ENCODE measurements around the gene KLK4. TPM values are rescaled to one million over a fixed set of nuclear protein-coding genes. Genes with fewer than 3 reads are reported as not detected.
"Not testable (repeated sequence)": the region's sequence is repeated elsewhere in the genome, so short reads cannot be mapped to it uniquely, and the experiment has no call there.

Gene KLK4
- total RNA-seq, 1 donor from 2014 or later = not detected

DNA sequence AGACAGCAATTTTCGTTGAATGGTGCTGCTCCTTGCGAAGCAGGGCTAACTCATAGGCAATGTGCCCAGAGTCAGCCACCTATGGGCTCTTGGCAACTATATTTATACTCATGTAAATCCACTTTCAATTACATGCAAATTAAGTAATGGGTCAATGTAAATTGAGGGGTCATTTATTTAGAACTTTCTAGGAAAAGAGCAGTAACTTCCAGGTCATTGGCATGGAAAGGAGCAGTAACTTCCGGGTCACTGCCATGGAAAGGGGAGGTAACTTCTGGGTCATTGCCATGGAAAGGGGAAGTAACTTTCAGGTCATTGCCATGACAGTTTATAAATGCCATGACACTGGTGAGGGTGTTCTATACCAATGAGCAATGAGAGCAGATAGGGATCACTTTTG, 11.6 kb downstream of the KLK4 start:
- no peaks in the 10 kb centered on the region for H3K9me3 ChIP-seq (ENCODE audit: control insufficient read depth in 3 of 3, low read length in 3 of 3)
- no peak overlapping the region for H3K9ac ChIP-seq (ENCODE audit: low read depth in 1 of 3, low read length in 3 of 3)
- H3K4me1 ChIP-seq (ENCODE audit: control insufficient read depth in 3 of 3, insufficient read depth in 3 of 3, low read length in 3 of 3) = no peaks in the 10 kb centered on the region
- H3K27me3 ChIP-seq (ENCODE audit: control insufficient read depth in 3 of 3, insufficient read depth in 3 of 3, low read length in 3 of 3) = peaks cover 0 to 3% (median 0%) of the 10 kb centered on the region in 3 donors
- no peak overlapping the region for H3K27ac ChIP-seq (ENCODE audit: low read depth, low read length)
- H3K36me3 ChIP-seq (ENCODE audit: control insufficient read depth in 3 of 3, insufficient read depth in 3 of 3, low read length in 3 of 3) = no peaks in the 10 kb centered on the region
- no peak overlapping the region for H3K4me3 ChIP-seq (ENCODE audit: low read length in 3 of 3)

DNA sequence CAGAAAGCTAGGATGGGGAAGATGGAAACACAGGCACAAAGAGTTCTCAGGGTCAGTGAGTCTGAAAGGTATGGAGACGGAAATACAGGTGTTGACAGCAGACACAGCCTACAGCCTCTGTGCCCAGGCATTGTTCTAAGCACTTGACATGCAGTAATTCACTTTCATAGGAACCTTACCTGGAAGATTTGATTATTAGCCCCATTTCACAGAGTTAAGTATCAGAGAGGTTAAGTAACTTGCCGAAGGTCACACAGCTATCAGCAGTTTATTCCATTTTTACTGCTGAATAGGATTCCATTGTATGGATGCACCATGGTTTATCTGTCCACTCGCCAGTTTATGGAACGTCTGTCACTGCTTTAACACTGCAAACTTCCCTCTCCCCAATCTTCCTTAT, 13.2 kb downstream of the KLK4 start:
- H3K4me1 ChIP-seq (ENCODE audit: control insufficient read depth in 3 of 3, insufficient read depth in 3 of 3, low read length in 3 of 3) = no peaks in the 10 kb centered on the region
- peaks cover 0 to 3% (median 3%) of the 10 kb centered on the region in 3 donors for H3K27me3 ChIP-seq (ENCODE audit: control insufficient read depth in 3 of 3, insufficient read depth in 3 of 3, low read length in 3 of 3)
- no peak overlapping the region for H3K9ac ChIP-seq (ENCODE audit: low read depth in 1 of 3, low read length in 3 of 3)
- H3K36me3 ChIP-seq (ENCODE audit: control insufficient read depth in 3 of 3, insufficient read depth in 3 of 3, low read length in 3 of 3) = no peaks in the 10 kb centered on the region
- H3K27ac ChIP-seq (ENCODE audit: low read depth, low read length) = no peak overlapping the region
- H3K9me3 ChIP-seq (ENCODE audit: control insufficient read depth in 3 of 3, low read length in 3 of 3) = no peaks in the 10 kb centered on the region
- no peak overlapping the region for H3K4me3 ChIP-seq (ENCODE audit: low read length in 3 of 3)

DNA sequence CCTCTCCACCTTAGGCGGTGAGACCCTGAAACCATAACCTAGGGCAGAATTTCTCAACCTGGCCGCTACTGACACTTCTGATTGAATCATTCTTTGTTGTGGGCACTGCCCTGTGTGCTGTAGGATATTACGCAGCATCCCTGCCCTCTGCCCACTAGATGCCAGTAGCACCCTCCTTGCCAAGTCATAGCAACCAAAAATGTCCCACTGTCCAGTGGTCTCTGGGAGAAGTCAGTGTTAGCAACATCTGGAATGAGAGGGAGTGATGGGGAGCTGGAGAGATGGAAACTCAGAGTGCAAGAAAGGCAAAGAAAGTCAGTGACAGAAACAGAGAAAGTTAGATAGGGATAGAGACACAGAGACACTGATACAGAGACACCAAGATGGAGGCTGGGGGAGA, 13.6 kb downstream of the KLK4 start:
- no peaks in the 10 kb centered on the region for H3K4me1 ChIP-seq (ENCODE audit: control insufficient read depth in 3 of 3, insufficient read depth in 3 of 3, low read length in 3 of 3)
- H3K27ac ChIP-seq (ENCODE audit: low read depth, low read length) = no peak overlapping the region
- H3K27me3 ChIP-seq (ENCODE audit: control insufficient read depth in 3 of 3, insufficient read depth in 3 of 3, low read length in 3 of 3) = peaks cover 0 to 3% (median 3%) of the 10 kb centered on the region in 3 donors
- H3K9me3 ChIP-seq (ENCODE audit: control insufficient read depth in 3 of 3, low read length in 3 of 3) = no peaks in the 10 kb centered on the region
- no peak overlapping the region for H3K4me3 ChIP-seq (ENCODE audit: low read length in 3 of 3)
- no peaks in the 10 kb centered on the region for H3K36me3 ChIP-seq (ENCODE audit: control insufficient read depth in 3 of 3, insufficient read depth in 3 of 3, low read length in 3 of 3)
- H3K9ac ChIP-seq (ENCODE audit: low read depth in 1 of 3, low read length in 3 of 3) = no peak overlapping the region

DNA sequence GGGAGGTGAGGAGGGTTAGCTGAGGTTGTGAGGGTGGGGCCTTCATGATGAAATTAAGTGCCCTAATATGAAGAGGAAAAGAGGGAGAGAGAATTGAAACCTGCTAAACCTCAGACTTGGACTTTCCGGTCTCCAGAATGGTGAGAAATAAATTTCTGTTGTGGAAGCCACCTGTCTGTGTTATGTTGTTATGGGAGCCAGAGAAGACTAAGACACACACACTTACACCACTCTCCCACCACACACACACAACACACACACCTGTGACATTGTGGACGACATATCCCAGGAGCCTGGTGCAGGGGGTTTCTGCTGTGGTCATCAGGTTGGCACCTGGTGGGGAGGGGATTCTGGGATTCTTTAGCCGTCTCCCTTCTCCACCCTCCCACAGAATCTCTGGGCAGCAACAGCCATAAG, 14.0 kb downstream of the KLK4 start:
- Histone ChIP-seq H3K4me1 (ENCODE audit: control insufficient read depth in 3 of 3, insufficient read depth in 3 of 3, low read length in 3 of 3) (no peaks in the 10 kb centered on the region), H3K27me3 (ENCODE audit: control insufficient read depth in 3 of 3, insufficient read depth in 3 of 3, low read length in 3 of 3) (peaks cover 0 to 3% (median 3%) of the 10 kb centered on the region in 3 donors), H3K27ac (ENCODE audit: low read depth, low read length) (no peak overlapping the region), H3K4me3 (ENCODE audit: low read length in 3 of 3) (no peak overlapping the region), H3K9me3 (ENCODE audit: control insufficient read depth in 3 of 3, low read length in 3 of 3) (no peaks in the 10 kb centered on the region), H3K36me3 (ENCODE audit: control insufficient read depth in 3 of 3, insufficient read depth in 3 of 3, low read length in 3 of 3) (no peaks in the 10 kb centered on the region), H3K9ac (ENCODE audit: low read depth in 1 of 3, low read length in 3 of 3) (no peak overlapping the region)

DNA sequence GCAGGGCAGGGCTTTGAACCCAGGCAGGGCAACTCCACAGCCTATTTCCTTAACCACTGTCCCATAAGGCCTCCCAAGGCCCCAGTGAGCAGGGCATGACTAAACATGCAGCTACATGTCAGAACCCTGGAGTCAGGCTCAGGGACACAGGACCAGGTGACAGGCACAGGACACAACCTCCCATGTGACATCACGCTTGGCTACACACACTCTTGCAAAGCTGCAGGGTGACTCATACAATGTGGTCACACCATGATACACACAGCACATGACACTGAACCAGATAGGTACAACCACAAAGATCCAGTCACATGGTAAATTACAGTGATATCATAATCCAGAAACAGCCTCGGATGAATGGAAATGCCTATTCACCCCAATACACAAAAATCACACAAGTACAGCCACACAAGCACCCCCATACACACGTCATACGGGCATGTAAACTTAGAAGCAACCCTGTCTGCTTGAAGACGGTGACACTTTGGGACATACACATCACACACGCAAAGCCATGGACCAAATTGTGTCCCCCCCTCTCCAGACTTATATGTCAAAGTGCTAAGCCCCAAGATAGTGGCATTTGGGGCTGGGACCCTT, 14.5 kb downstream of the KLK4 start:
- Histone ChIP-seq H3K27ac (ENCODE audit: low read depth, low read length) (no peak overlapping the region), H3K4me1 (ENCODE audit: control insufficient read depth in 3 of 3, insufficient read depth in 3 of 3, low read length in 3 of 3) (no peaks in the 10 kb centered on the region), H3K27me3 (ENCODE audit: control insufficient read depth in 3 of 3, insufficient read depth in 3 of 3, low read length in 3 of 3) (peaks cover 0 to 3% (median 3%) of the 10 kb centered on the region in 3 donors), H3K9me3 (ENCODE audit: control insufficient read depth in 3 of 3, low read length in 3 of 3) (no peaks in the 10 kb centered on the region), H3K4me3 (ENCODE audit: low read length in 3 of 3) (no peak overlapping the region), H3K36me3 (ENCODE audit: control insufficient read depth in 3 of 3, insufficient read depth in 3 of 3, low read length in 3 of 3) (no peaks in the 10 kb centered on the region), H3K9ac (ENCODE audit: low read depth in 1 of 3, low read length in 3 of 3) (no peak overlapping the region)

DNA sequence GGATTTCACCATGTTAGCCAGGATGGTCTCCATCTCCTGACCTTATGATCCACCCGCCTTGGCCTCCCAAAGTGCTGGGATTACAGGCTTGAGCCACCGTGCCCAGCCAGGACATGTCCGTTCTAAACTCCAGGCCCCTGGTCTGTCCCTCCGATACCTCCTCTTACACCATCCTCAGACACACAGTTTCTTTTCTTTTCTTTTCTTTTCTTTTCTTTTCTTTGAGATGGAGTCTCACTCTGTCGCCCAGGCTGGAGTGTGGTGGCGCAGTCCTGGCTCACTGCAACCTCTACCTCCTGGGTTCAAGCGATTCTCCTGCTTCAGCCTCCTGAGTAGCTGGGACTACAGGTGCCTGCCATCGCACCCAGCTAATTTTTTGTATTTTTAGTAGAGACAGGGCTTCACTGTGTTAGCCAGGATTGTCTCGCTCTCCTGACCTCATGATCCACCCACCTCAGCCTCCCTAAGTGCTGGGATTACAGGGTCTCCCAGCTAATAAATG, 15.1 kb downstream of the KLK4 start:
- not testable (repeated sequence) for H3K4me3 ChIP-seq (ENCODE audit: low read length in 3 of 3); H3K9ac ChIP-seq (ENCODE audit: low read depth in 1 of 3, low read length in 3 of 3); H3K4me1 ChIP-seq (ENCODE audit: control insufficient read depth in 3 of 3, insufficient read depth in 3 of 3, low read length in 3 of 3); H3K9me3 ChIP-seq (ENCODE audit: control insufficient read depth in 3 of 3, low read length in 3 of 3); H3K27me3 ChIP-seq (ENCODE audit: control insufficient read depth in 3 of 3, insufficient read depth in 3 of 3, low read length in 3 of 3); H3K36me3 ChIP-seq (ENCODE audit: control insufficient read depth in 3 of 3, insufficient read depth in 3 of 3, low read length in 3 of 3); H3K27ac ChIP-seq (ENCODE audit: low read depth, low read length)

DNA sequence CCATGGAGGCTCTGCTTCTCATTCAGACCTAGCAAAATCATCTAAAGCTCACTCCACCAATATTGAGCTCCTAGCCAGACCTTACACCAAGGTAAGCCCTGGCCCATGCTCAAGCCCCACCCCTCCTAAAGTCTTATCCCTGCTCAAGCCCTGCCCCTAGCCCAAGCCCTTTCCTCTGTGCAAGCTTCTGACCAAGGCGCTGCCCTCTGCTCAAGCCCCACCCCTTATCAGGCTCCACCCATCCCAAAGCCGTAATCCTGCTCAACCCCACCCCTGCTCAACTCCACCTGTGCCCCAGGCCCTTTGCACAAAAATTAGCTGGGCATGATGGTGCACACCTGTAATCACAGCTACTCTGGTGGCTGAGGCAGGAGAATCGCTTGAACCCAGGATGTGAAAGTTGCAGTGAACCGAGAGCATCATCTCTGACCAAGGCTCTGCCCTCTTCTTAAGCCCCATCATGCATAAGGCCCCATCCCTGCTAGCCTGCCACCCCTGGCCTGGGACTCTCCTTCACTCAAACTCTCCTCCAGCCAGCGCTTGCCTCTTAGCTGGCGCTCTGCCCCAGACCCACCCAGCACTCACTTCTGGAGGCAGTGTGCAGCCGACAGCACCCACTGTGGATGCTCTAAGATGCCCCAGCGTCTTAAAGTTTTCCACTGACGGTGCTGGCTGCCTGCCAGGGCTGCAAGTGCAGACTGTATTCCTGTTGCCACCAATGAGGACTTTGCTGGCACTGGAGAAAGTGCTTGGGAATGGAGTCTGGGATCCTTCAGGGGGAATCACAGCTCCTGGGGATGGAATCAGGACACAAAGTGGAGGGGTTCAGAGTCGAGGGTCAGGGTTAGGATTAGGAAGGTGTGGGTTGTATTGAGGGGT, 16.5 kb downstream of the KLK4 start:
- H3K27me3 ChIP-seq (ENCODE audit: control insufficient read depth in 3 of 3, insufficient read depth in 3 of 3, low read length in 3 of 3) = peaks cover 0 to 3% (median 0%) of the 10 kb centered on the region in 3 donors
- no peaks in the 10 kb centered on the region for H3K36me3 ChIP-seq (ENCODE audit: control insufficient read depth in 3 of 3, insufficient read depth in 3 of 3, low read length in 3 of 3)
- H3K9ac ChIP-seq (ENCODE audit: low read depth in 1 of 3, low read length in 3 of 3) = no peak overlapping the region

DNA sequence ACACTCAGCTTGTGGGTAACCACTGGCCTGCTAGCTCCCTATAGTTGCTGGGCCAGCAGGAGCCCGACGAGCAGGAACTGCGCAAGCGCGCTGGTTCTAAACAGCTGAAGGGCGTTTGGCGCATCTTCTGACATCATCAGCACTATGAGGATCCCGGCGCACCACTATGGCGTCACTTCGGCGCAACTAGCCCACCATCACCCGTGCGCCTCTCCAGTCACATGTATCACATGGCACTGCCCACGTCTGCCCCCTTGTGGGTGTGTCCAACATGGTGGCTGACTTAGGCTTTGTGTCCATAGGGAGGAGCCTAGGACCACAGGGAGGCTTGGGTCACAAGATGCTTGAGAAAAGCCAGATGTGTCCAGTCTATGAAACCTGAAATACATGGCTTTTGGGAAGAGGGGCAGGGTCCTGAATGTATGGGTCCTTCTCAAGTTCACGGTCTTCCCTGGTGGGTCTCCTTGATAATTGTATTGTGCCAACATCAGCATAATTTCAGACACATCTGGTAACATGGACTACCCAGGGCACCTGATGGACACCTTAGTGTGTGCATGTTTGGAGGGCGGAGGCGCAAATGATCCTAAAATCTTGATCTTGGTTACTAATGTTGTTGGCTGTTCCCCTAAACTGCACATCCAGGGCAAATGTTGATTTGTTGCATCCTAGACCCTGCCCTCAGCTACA, 18.0 kb downstream of the KLK4 start:
- no peak overlapping the region for H3K27ac ChIP-seq (ENCODE audit: low read depth, low read length)
- no peaks in the 10 kb centered on the region for H3K9me3 ChIP-seq (ENCODE audit: control insufficient read depth in 3 of 3, low read length in 3 of 3)
- no peak overlapping the region for H3K9ac ChIP-seq (ENCODE audit: low read depth in 1 of 3, low read length in 3 of 3)
- no peaks in the 10 kb centered on the region for H3K36me3 ChIP-seq (ENCODE audit: control insufficient read depth in 3 of 3, insufficient read depth in 3 of 3, low read length in 3 of 3)
- H3K27me3 ChIP-seq (ENCODE audit: control insufficient read depth in 3 of 3, insufficient read depth in 3 of 3, low read length in 3 of 3) = peaks cover 0 to 3% (median 0%) of the 10 kb centered on the region in 3 donors
- H3K4me1 ChIP-seq (ENCODE audit: control insufficient read depth in 3 of 3, insufficient read depth in 3 of 3, low read length in 3 of 3) = peaks cover 0 to 2% (median 0%) of the 10 kb centered on the region in 3 donors
- H3K4me3 ChIP-seq (ENCODE audit: low read length in 3 of 3) = no peak overlapping the region

More for the DNA sequence above, 16.5 kb downstream of the KLK4 start:
- Histone ChIP-seq H3K4me1 (ENCODE audit: control insufficient read depth in 3 of 3, insufficient read depth in 3 of 3, low read length in 3 of 3) (peaks cover 0 to 2% (median 0%) of the 10 kb centered on the region in 3 donors), H3K9me3 (ENCODE audit: control insufficient read depth in 3 of 3, low read length in 3 of 3) (no peaks in the 10 kb centered on the region), H3K4me3 (ENCODE audit: low read length in 3 of 3) (no peak overlapping the region), H3K27ac (ENCODE audit: low read depth, low read length) (no peak overlapping the region)

DNA sequence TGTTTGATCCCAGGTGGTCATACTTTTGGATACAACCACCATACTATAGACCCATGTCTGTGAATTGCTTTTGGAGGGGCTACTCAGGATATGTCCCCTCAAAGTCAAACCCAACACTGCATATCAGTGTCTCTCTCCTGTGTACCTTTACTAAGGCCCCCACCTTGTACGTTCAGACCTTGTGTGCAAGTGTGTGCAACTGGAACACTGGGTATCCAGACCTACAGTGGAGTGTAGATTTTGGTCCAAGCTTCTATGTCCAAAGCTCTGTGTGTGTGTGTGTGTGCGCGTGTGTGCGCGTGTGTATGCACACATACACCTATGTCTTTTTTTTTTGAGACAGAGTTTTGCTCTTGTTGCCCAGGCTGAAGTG, 20.0 kb downstream of the KLK4 start:
- Histone ChIP-seq H3K9ac (ENCODE audit: low read depth in 1 of 3, low read length in 3 of 3) (no peak overlapping the region), H3K27ac (ENCODE audit: low read depth, low read length) (no peak overlapping the region), H3K4me3 (ENCODE audit: low read length in 3 of 3) (no peak overlapping the region), H3K9me3 (ENCODE audit: control insufficient read depth in 3 of 3, low read length in 3 of 3) (no peaks in the 10 kb centered on the region), H3K27me3 (ENCODE audit: control insufficient read depth in 3 of 3, insufficient read depth in 3 of 3, low read length in 3 of 3) (peaks cover 0 to 11% (median 6%) of the 10 kb centered on the region in 3 donors), H3K4me1 (ENCODE audit: control insufficient read depth in 3 of 3, insufficient read depth in 3 of 3, low read length in 3 of 3) (peaks cover 0 to 2% (median 0%) of the 10 kb centered on the region in 3 donors), H3K36me3 (ENCODE audit: control insufficient read depth in 3 of 3, insufficient read depth in 3 of 3, low read length in 3 of 3) (no peaks in the 10 kb centered on the region)
